Measurements from ENCODE around the gene RBM33.

GRCh38 chr7:155808549-155809331, 164.3 kb downstream of the RBM33 start:
- no peak for TF ChIP-seq CTCF (IDR thresholded peaks at IDR 0.05)
- peak in 1 of 3 donors; percentile 59 for TF ChIP-seq POLR2AphosphoS5 (IDR thresholded peaks at IDR 0.05)
- TF ChIP-seq POLR2A (IDR thresholded peaks at IDR 0.05): no peak
